MM.1S (cell line): ENCODE measurements around the gene ZBTB2.
"Not testable (repeated sequence)": the region's sequence is repeated elsewhere in the genome, so short reads cannot be mapped to it uniquely, and the experiment has no call there.

Experiments used
- DNase-seq: peaks from one replicate; pipeline ENCODE4 v3.0.0-alpha.2; 2015
- H2AFZ ChIP-seq: fragments of 300-600 bp; sonication (generic); 2 replicates; pipeline ENCODE4 v1.6.0; 2016; ENCODE audit warnings: antibody characterized with exemption, low read length
- H3F3A ChIP-seq: fragments of 300-600 bp; sonication (generic); 2 replicates; pipeline ENCODE4 v1.6.1; 2016; ENCODE audit warnings: mild to moderate bottlenecking, antibody characterized with exemption, low read length, moderate library complexity, mixed read lengths; ENCODE audit not compliant: insufficient read depth
- H3K27ac ChIP-seq: fragments of 300-600 bp; sonication (generic); 2 replicates; pipeline ENCODE4 v1.5.1; 2016; ENCODE audit warnings: mild to moderate bottlenecking, low read length
- H3K27me3 ChIP-seq: fragments of 300-600 bp; sonication (generic); replicated peaks from 2 replicates; pipeline ENCODE4 v1.6.0; 2016; ENCODE audit warnings: low read length; ENCODE audit not compliant: insufficient read depth
- H3K36me3 ChIP-seq: fragments of 300-600 bp; sonication (generic); replicated peaks from 2 replicates; pipeline ENCODE4 v1.6.1; 2016; ENCODE audit warnings: mild to moderate bottlenecking, low read length, mixed read lengths; ENCODE audit not compliant: insufficient read depth
- H3K4me1 ChIP-seq: fragments of 300-600 bp; sonication (generic); 2 replicates; pipeline ENCODE4 v1.6.1; 2016; ENCODE audit warnings: low read length, mixed read lengths
- H3K4me2 ChIP-seq: fragments of 300-600 bp; sonication (generic); 2 replicates; pipeline ENCODE4 v1.6.0; 2016; ENCODE audit warnings: low read depth, low read length
- H3K4me3 ChIP-seq: fragments of 300-600 bp; sonication (generic); 2 replicates; pipeline ENCODE4 v1.5.1; 2016; ENCODE audit warnings: low read length, mixed read lengths
- H3K79me2 ChIP-seq: fragments of 300-600 bp; sonication (generic); 2 replicates; pipeline ENCODE4 v1.6.1; 2016; ENCODE audit warnings: mixed run types, low read length, mixed read lengths
- H3K9ac ChIP-seq: fragments of 300-600 bp; sonication (generic); 2 replicates; pipeline ENCODE4 v1.6.1; 2016; ENCODE audit warnings: low read length, mixed read lengths
- H3K9me2 ChIP-seq: fragments of 300-600 bp; sonication (generic); replicated peaks from 2 replicates; pipeline ENCODE4 v1.6.1; 2016; ENCODE audit warnings: mild to moderate bottlenecking, low read length, mixed read lengths; ENCODE audit not compliant: insufficient read depth
- H3K9me3 ChIP-seq: fragments of 300-600 bp; sonication (generic); replicated peaks from 2 replicates; pipeline ENCODE4 v1.6.1; 2016; ENCODE audit warnings: mild to moderate bottlenecking, low read length, mixed read lengths; ENCODE audit not compliant: insufficient read depth
- H4K20me1 ChIP-seq: fragments of 300-600 bp; sonication (generic); 2 replicates; pipeline ENCODE4 v1.6.1; 2016; ENCODE audit warnings: mild to moderate bottlenecking, low read length, moderate library complexity, mixed read lengths; ENCODE audit not compliant: insufficient read depth
- TF ChIP-seq, protein P1 (sequence below): fragments of 300-600 bp; sonication (generic); IDR thresholded peaks from 2 replicates; pipeline ENCODE4 v1.5.1; 2016; ENCODE audit warnings: antibody characterized with exemption, low read length, mixed read lengths

Gene ZBTB2

GRCh38 chr6:151317103-151317994 lies 74.0 kb downstream of the ZBTB2 start:
- H3F3A ChIP-seq: no peaks in the 10 kb centered on the region
- H3K4me3 ChIP-seq: no peak overlapping the region
- H4K20me1 ChIP-seq: no peaks in the 10 kb centered on the region
- H3K79me2 ChIP-seq: no peaks in the 10 kb centered on the region
- no peak overlapping the region for H2AFZ ChIP-seq
- no peaks in the 10 kb centered on the region for H3K9me2 ChIP-seq
- DNase-seq: no peak
- no peak overlapping the region for H3K27ac ChIP-seq
- no peaks in the 10 kb centered on the region for H3K4me1 ChIP-seq
- no peak overlapping the region for H3K4me2 ChIP-seq
- H3K9me3 ChIP-seq: no peaks in the 10 kb centered on the region
- no peak overlapping the region for H3K9ac ChIP-seq
- H3K36me3 ChIP-seq: no peaks in the 10 kb centered on the region
- TF ChIP-seq, protein P1, sequence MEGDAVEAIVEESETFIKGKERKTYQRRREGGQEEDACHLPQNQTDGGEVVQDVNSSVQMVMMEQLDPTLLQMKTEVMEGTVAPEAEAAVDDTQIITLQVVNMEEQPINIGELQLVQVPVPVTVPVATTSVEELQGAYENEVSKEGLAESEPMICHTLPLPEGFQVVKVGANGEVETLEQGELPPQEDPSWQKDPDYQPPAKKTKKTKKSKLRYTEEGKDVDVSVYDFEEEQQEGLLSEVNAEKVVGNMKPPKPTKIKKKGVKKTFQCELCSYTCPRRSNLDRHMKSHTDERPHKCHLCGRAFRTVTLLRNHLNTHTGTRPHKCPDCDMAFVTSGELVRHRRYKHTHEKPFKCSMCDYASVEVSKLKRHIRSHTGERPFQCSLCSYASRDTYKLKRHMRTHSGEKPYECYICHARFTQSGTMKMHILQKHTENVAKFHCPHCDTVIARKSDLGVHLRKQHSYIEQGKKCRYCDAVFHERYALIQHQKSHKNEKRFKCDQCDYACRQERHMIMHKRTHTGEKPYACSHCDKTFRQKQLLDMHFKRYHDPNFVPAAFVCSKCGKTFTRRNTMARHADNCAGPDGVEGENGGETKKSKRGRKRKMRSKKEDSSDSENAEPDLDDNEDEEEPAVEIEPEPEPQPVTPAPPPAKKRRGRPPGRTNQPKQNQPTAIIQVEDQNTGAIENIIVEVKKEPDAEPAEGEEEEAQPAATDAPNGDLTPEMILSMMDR: no peak
- H3K27me3 ChIP-seq: no peaks in the 10 kb centered on the region

DNA sequence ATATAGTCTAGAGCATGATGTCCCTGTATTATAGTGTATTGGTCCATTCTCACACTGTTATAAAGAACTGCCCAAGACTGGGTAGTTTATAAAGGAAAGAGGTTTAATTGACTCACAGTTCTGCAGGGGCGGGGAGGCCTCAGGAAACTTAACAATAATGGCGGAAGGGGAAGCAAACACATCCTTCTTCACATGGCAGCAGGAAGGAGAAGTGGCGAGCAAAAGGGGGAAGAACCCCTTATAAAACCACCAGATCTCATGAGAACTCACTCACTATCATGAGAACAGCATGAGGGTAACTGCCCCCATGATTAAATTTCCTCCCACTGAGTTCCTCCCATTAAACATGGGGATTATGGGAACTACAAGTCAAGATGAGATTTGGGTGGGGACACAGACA lies 75.7 kb downstream of the ZBTB2 start:
- H3K36me3 ChIP-seq, H3K27ac ChIP-seq, H3K9me3 ChIP-seq, H3K9me2 ChIP-seq, H3K4me1 ChIP-seq, DNase-seq, H3K27me3 ChIP-seq, H4K20me1 ChIP-seq, H3K9ac ChIP-seq, H2AFZ ChIP-seq, H3K4me2 ChIP-seq, H3F3A ChIP-seq, H3K4me3 ChIP-seq, H3K79me2 ChIP-seq: not testable (repeated sequence)
